HG02642 (cell line): ENCODE measurements around the gene DAAM2.

Source experiments
- ATAC-seq: cut with Tn5 transposase; IDR thresholded peaks from one replicate; pipeline ENCODE4 v1.9.1; 2021; ENCODE audit warnings: mild to moderate bottlenecking; ENCODE audit not compliant: unreplicated experiment, poor library complexity

Gene DAAM2

GRCh38 chr6:39841923-39842322, 49.7 kb downstream of the DAAM2 start:
- no peak for ATAC-seq

- no peak for ATAC-seq
Measured at GRCh38 chr6:39843305-39844020, 51.3 kb downstream of the DAAM2 start.

GRCh38 chr6:39844866-39845265, 52.7 kb downstream of the DAAM2 start:
- ATAC-seq, result no peak

GRCh38 chr6:39847221-39847620, 55.0 kb downstream of the DAAM2 start:
- ATAC-seq, result no peak

- ATAC-seq, result no peak
Measured at GRCh38 chr6:39848171-39848570, 56.0 kb downstream of the DAAM2 start.

- ATAC-seq, result no peak
Measured at GRCh38 chr6:39849228-39849627, 57.1 kb downstream of the DAAM2 start.

GRCh38 chr6:39849764-39850163, 57.6 kb downstream of the DAAM2 start:
- ATAC-seq, result no peak

GRCh38 chr6:39850736-39851297, 58.6 kb downstream of the DAAM2 start:
- no peak for ATAC-seq

GRCh38 chr6:39851331-39851730, 59.2 kb downstream of the DAAM2 start:
- ATAC-seq, result no peak

GRCh38 chr6:39852324-39852723, 60.1 kb downstream of the DAAM2 start:
- no peak for ATAC-seq

- no peak for ATAC-seq
Measured at GRCh38 chr6:39853604-39854003, 61.4 kb downstream of the DAAM2 start.

- no peak for ATAC-seq
Measured at GRCh38 chr6:39855356-39855995, 63.3 kb downstream of the DAAM2 start.

GRCh38 chr6:39859025-39859424, 66.8 kb downstream of the DAAM2 start:
- ATAC-seq, result no peak

GRCh38 chr6:39861663-39862062, 69.5 kb downstream of the DAAM2 start:
- no peak for ATAC-seq

GRCh38 chr6:39865011-39865888, 73.1 kb downstream of the DAAM2 start:
- no peak for ATAC-seq

- ATAC-seq, result no peak
Measured at GRCh38 chr6:39867592-39867991, 75.4 kb downstream of the DAAM2 start.

- ATAC-seq, result no peak
Measured at GRCh38 chr6:39870950-39871349, 78.8 kb downstream of the DAAM2 start.

- no peak for ATAC-seq
Measured at GRCh38 chr6:39873439-39873838, 81.3 kb downstream of the DAAM2 start.

GRCh38 chr6:39876111-39876510, 83.9 kb downstream of the DAAM2 start:
- ATAC-seq, result no peak

GRCh38 chr6:39876826-39877225, 84.7 kb downstream of the DAAM2 start:
- no peak for ATAC-seq

GRCh38 chr6:39879535-39879934, 87.4 kb downstream of the DAAM2 start:
- ATAC-seq, result no peak
